DMS 273 (cell line): ENCODE results near the gene HOXC9.

Experiments used
- DNase-seq: peaks from one replicate; lab custom pipeline; 2025; ENCODE audit not compliant: unreplicated experiment; lab: John Stamatoyannopoulos, UW

HOXC9 gene

GRCh38 chr12:54011665-54012532 is 11.9 kb downstream of the HOXC9 start:
- no peak for DNase-seq

- DNase-seq, result no peak
Observed at GRCh38 chr12:54012631-54013409, 12.9 kb downstream of the HOXC9 start.

- DNase-seq, result no peak
Observed at GRCh38 chr12:54014377-54015017, 14.5 kb downstream of the HOXC9 start.

GRCh38 chr12:54015018-54015931 is 15.3 kb downstream of the HOXC9 start:
- no peak for DNase-seq

- no peak for DNase-seq
Observed at GRCh38 chr12:54016051-54016450, 16.1 kb downstream of the HOXC9 start.

- DNase-seq, result peak; percentile 65
Observed at GRCh38 chr12:54016478-54016964, 16.6 kb downstream of the HOXC9 start.

- peak; percentile 83 for DNase-seq
Observed at GRCh38 chr12:54017027-54017788, 17.2 kb downstream of the HOXC9 start.

- DNase-seq, result peak; percentile 97
Observed at GRCh38 chr12:54017878-54018467, 18.0 kb downstream of the HOXC9 start.

GRCh38 chr12:54018468-54018984 is 18.6 kb downstream of the HOXC9 start:
- no peak for DNase-seq

- no peak for DNase-seq
Observed at GRCh38 chr12:54019091-54019811, 19.3 kb downstream of the HOXC9 start.

GRCh38 chr12:54019924-54020590 is 20.1 kb downstream of the HOXC9 start:
- no peak for DNase-seq

- DNase-seq, result no peak
Observed at GRCh38 chr12:54020591-54021405, 20.8 kb downstream of the HOXC9 start.

- no peak for DNase-seq
Observed at GRCh38 chr12:54021432-54022013, 21.6 kb downstream of the HOXC9 start.

GRCh38 chr12:54022960-54023884 is 23.3 kb downstream of the HOXC9 start:
- no peak for DNase-seq

GRCh38 chr12:54024127-54024526 is 24.2 kb downstream of the HOXC9 start:
- DNase-seq, result no peak
